Measurements from ENCODE around the gene PDZD7.

PDZD7 gene

DNA sequence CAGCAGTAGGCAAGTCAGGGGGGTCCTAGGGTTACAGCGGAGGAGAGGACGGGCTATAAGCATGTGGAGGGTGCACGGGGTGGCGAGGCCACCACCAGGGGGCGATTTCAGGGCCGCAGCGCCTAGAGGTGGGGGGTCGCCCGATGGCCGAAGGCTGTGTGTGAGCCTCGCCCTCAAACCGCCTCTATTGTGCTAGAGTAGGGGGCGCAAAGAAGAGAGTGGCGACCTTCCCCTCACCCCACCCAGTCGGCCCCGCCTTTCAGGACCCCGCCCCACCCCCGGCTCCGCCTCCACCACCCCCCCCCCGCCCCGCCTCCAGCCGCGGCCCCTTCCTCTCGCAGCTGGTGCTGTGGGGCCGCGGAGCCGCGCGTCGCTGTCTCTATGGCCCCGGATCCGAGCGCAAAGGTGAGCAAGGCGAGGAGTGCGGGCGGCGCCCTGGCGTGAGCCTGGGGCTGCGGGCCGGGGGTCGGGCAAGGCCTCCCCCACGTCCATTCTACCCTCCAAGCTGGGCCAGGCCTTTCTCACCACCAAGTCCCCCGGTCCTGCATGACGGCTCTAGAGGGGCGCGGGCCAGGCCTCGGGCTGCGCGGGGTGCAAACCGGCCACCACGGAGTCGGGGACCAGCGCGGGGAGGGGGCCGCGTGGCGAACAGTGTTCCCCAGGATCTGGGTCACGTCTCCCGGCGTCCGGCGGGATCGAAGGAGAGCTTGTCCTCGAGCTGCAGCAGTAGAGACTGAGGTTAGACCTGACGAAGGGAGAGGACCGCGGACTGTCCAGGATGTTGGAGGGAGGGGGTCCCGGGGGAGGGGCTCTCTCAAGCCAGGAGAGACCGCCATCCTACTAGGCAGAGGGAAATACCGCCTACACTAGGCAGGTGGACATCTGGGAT, 61.5 kb downstream of the PDZD7 start, which contains the start of gene SEMA4G:
SEMA4G (plus strand) TSS at position 318 of the 889 bp plus-strand sequence. CDS start 3,409 bp downstream, outside the sequence.
- peak in 1 of 2 donors; percentile 34 for DNase-seq (ENCODE audit: extremely low read depth in 1 of 2, low read depth in 1 of 2)

DNA sequence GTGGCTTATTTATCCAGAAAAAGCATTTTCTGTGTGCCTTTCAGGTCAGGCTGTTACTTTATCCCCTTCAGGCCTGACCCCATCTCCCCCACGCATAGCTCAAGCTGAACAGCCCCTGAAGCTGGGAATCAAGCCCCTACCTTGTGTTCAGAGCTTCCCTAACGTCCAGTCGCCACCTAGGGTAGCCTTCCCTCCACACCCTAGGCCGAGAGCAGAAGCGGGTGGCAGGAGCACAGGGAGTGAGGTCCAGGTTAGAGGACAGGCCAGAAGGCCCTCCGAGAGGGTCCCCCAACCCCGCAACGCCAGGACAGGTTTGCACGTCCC, 62.1 kb downstream of the PDZD7 start:
- DNase-seq (ENCODE audit: extremely low read depth in 1 of 2, low read depth in 1 of 2): no peak

DNA sequence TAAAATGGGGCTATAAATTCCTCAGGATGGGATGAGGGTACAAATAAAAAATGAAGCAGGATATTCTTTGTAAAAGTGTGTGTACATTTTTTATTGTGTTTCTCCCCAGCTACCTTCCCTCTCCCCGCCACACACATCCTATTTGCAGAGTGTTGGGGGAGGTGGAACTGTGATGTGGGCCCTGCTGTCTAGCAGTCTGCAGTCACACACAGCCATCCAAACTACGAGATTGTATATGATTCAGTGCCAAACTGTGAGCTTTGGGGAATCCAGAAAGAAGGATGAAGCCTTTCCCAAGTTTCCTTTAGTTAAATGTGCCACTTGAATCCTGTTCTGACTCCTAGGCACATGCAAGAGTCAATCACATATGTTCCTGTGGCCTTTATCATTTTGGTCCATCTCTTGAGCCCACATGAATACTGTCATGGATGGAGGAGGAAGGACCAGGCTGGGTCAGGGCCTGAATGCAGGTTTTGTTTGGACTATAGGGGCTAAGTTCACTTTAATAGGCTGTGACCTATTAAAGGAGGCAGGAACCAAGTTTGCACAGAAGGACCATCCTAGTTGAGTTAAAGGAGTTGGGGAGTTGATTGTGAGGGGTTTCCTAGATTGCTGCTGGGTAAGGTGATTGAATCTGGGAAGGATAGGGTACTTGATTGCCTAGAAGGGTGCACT, 62.7 kb downstream of the PDZD7 start:
- no peak for DNase-seq (ENCODE audit: extremely low read depth in 1 of 2, low read depth in 1 of 2)

DNA sequence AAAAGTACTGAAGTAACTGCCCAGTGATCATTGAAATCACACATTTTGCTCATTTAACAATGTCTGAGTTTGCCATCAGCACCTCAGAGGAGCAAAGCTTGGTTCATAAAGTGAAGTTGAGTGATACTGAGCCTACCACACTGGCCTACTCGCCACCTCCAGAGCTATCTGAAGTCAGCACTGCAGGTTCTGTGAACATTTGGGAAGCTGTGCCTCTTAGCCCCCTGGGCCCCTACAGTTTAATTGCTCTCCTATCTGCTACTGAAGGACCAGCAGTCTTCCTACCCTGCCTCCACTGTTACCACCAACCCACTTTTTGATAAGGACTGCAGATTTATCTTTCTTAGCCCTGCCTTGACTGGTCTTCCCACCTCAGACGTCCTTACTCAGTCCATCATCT, 63.6 kb downstream of the PDZD7 start:
- DNase-seq (ENCODE audit: extremely low read depth in 1 of 2, low read depth in 1 of 2): no peak

DNA sequence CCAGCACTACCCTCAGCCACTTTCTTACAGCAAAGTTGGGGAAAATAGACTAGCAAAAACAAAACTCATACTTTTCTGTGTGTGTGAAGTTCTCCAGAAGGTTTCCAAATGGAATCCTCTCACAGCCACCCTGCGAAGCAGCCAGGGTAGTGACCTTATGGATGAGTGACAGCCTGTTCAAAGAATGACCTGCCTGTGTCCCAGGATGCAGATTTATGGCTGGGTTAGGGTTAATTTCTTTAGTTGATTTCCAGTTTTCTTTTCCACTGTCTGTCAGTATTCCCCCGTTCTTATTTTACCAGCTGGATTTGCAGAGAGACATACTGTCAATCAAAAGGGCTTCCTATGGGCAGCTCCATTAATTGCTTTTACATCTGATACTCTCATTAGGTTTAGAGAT, 64.0 kb downstream of the PDZD7 start:
- no peak for DNase-seq (ENCODE audit: extremely low read depth in 1 of 2, low read depth in 1 of 2)

DNA sequence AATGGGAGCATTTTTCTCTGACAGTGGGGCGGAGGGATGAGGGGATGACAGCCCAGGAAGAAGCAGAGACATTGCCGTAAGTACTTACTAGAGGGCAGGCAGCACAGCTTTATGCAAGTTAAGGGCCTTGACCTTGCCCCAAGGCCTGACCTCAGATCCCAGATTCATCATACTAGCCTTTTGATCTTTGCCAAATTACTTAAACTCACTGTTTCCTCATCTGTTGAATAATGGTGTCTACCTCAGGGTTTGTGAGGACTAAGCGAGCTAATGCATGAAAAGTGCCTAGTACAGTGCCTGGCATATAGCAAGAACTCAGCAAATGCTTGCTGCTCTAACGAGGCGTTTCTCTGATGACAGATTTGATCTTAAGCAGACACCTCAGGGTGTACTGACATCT, 65.1 kb downstream of the PDZD7 start:
- no peak for DNase-seq (ENCODE audit: extremely low read depth in 1 of 2, low read depth in 1 of 2)

DNA sequence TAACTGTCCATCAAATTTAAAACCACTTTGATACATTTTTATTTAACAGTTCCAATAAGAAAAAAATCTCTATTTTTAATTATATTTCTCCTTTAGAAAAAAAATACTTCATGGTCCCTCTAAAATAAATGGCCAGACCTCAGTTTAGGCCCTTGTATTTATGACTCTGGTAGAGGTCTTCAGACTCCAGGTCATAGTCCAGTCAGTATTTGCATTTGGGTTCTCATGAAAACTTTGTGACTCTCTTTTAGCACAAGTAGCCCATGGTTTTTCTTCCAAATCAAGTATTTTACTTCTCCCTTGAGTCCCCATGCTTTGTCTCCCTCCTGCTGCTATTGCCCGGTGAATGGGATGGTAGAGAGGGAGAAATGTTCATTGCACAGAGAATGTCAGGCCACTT, 67.1 kb downstream of the PDZD7 start:
- DNase-seq (ENCODE audit: extremely low read depth in 1 of 2, low read depth in 1 of 2): no peak

DNA sequence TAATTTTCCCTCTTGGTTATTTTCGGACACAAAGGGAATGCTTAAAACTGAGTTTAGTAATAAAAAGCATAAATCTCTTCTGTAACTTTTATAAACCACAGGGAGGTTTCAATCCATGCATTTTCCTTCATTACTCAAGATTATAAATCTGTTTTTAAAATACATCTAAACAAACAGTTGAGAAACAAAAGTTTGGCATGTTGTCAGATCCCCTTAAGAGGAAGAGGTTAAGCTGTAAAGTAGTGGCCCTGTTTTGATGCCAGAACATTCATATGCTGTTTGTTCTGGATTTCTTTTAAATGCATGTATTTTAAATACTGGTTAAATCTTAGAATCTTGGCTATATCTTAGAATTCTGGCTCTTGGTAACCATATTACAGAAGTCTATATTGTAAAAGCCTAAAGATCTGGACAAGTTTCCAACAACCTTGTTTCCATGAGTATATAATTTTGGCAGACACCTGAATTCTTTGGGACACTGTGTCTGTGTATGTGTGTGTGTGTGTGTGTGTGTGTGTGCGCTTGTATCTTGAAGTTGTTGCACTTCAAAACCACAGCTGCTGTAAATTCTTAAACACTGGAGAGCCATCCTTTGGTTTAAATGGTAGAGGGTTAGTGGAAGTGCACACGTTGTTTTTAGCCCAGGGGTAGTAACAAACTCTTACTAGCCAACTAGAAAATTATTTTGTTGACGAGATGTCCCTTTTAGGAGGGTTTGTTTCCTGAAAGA, 68.4 kb downstream of the PDZD7 start:
- DNase-seq (ENCODE audit: extremely low read depth in 1 of 2, low read depth in 1 of 2): no peak

DNA sequence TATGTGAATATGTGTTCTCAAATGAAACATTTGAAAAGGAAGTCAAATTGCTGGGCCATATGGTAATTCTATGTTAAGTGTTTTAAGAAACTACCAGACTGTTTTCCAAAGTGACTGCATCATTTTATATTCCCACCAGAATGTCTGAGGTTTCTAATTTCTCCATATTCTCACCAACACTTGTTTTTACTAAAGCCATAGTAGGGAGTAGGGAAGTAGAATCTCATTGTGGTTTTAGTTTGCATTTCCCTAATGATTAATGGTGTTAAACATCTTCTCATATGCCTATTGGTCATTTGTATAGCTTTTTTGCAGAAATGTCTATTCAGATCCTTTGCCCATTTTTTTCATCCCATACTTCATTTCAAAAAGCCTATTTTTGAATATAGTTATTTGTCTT, 70.7 kb downstream of the PDZD7 start:
- DNase-seq (ENCODE audit: extremely low read depth in 1 of 2, low read depth in 1 of 2): no peak

All from activated CD8-positive, alpha-beta memory T cell treated with anti-CD3 and anti-CD28 coated beads for 1 hour (primary cell).